ENCODE measurements around the gene TNS1. TPM values are rescaled to one million over a fixed set of nuclear protein-coding genes. Genes with fewer than 3 reads are reported as not detected.
A peak's percentile ranks its signal among the peaks of the same experiment; 100 is the strongest.

The TNS1 gene
- total RNA-seq, 2 donors from 2014 or later = 0.27 to 5.1 TPM

DNA sequence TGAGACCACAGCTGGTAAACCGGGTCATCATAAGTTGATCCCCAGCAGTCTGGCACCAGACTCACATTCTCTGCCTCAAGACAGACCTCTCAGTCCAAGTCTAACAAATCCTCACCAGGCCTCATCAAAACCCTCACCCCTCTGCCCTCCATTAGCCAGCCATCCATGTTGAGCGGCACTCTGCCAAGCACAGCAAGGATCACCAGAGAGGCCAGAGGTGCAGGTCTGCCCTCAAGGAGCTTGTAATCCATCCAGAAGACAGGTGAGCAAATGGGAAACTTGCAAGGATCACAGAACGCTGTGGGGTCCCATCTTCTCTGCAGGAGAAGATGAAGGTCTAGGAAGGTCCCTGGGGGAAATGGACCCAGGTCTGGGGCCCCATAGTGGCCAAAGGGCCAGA lies 63.6 kb downstream of the TNS1 start:
- no peak overlapping the region for H3K27ac Mint-ChIP-seq
- H3K36me3 Mint-ChIP-seq = no peaks in the 10 kb centered on the region
- ATAC-seq = no peak
- no peak for DNase-seq (ENCODE audit: low spot score in 2 of 2)
- H3K9me3 Mint-ChIP-seq = no peaks in the 10 kb centered on the region

DNA sequence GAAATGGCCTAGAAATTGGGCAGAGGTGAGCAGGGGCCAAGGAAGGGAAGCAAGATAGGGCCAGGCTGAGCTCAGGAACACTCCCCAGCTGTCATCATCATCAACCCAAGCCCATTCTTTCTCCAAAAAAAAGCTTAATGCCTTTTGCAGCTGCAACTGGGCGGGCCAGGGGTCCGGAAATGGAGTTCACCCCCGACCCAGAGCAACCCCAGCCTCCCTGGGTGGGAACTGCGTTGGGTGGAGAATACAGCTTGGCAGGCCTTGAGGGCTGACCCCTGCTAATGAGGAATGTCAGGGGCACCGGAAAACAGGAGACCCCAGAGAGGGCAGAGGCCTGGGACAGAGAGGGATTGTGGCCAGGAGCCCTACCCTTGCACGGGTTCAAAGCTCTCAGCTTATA lies 64.8 kb downstream of the TNS1 start:
- Mint-ChIP-seq H3K27ac (peak overlapping the region in 1 of 2 donors; percentile 41), H3K36me3 (no peaks in the 10 kb centered on the region), H3K9me3 (no peaks in the 10 kb centered on the region)
- DNase-seq (ENCODE audit: low spot score in 2 of 2) = no peak
- ATAC-seq = no peak

DNA sequence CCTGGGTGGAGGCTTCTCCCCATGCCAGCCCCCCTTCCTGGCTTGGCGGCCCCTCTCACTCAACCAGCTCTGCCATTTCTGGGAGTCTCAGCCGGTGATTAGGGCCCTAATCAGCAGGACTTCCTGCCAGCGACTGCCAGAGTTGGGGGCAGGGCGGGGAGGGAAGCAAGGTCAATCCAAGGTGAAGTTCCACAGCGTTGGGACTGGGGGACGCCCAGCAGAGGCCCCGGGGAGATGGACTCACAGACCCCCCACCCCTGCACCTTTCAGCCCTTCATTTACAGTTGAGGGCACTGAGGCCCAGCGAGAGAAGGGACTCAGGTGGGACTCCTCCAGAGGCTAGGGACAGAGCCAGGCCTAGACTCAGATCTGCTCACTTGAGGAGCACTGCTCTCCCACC lies 65.3 kb downstream of the TNS1 start:
- Mint-ChIP-seq H3K9me3 (no peaks in the 10 kb centered on the region), H3K36me3 (no peaks in the 10 kb centered on the region), H3K27ac (no peak overlapping the region)
- DNase-seq (ENCODE audit: low spot score in 2 of 2) (no peak), ATAC-seq (no peak)

DNA sequence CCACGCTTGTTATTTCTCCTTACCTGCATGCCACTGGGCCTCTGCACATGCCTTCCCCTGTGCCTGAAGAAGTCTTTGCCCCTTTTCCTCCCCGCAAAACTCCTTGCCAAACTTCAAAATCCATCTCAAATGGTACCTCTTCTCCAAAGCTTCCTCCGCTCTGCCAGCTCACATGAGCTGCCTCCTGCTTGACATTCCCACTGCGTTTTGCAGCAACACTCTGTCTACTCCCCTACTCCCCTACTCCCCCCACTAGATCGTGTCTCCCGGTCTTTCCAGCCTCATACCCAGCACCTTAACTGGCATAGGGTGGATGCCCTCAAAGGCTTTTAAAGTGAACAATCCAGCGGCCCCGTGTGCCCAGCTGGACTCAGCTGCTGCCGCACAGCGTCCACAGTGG lies 65.8 kb downstream of the TNS1 start:
- ATAC-seq (no peak), DNase-seq (ENCODE audit: low spot score in 2 of 2) (no peak)
- Mint-ChIP-seq H3K9me3 (no peaks in the 10 kb centered on the region), H3K36me3 (no peaks in the 10 kb centered on the region), H3K27ac (no peak overlapping the region)

DNA sequence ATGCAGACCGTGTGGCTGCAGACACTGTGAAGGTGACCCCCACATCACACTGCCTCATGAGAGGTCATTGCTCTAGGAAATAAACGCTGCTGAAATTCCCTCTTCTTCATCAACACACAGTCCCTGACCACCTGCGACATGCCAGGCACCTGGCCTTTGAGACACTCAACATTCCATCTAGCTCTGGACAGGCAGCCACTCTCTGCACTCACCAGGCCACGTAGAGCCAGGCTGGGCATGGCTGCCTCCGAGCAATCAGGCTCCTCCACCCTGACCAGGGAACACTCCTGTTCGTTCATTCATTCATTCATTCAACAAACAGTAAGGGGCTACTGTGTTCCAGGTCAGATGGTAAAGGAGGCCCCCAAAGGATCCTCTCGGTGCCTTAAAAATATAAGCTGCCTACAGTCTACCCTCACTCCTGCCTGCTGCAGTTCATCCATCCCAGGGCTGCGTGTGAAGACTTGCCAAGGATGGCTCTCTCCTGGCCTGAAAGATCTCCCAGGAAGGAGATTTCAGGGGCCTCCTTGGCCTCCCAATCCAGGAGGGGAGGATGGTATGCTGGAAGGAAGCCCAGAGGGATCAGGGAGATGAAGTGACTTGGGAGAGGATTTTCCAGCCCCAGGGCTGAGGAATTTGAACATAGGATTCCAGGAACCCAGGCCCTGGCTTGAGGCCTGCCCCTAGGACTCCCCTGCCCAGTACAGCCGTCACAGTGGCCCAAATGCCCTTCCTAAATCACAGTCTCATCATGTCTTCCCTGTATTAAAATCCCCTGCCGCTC lies 66.7 kb downstream of the TNS1 start:
- ATAC-seq = no peak
- DNase-seq (ENCODE audit: low spot score in 2 of 2) = no peak
- Mint-ChIP-seq H3K9me3 (no peaks in the 10 kb centered on the region), H3K36me3 (no peaks in the 10 kb centered on the region), H3K27ac (no peak overlapping the region)

DNA sequence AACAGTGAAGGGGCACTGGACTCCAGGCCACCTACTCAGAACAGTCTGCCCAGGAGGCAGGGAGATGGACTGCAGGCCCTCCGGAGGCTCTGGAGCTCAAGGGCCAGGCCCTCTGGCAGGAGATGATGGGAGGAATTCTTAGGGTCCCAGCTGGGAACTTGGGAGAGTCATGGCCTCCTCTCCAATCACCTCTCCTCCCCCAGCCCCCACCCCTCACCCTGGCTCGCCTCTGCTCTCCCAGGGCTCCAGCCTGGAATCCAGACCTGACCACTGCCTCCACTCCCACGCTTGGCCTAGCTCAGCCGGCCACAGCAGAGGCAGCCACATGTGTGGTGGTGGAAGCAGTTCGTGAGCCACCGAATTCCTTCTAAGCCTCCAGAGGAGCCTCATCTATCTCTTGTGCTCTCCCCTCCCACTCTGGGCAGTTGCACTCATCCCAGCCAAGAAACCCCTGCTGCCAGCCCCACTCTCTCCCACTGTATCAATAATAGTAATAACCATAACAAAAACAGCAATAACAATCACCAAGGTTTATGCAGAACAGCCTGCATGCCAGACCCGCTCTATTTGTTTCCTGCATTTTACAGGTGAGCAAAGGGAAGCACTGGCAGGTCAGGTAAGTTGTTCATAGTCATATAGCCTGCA lies 67.4 kb downstream of the TNS1 start:
- Mint-ChIP-seq H3K36me3 (no peaks in the 10 kb centered on the region), H3K27ac (no peak overlapping the region), H3K9me3 (no peaks in the 10 kb centered on the region)
- ATAC-seq = no peak
- DNase-seq (ENCODE audit: low spot score in 2 of 2) = no peak

DNA sequence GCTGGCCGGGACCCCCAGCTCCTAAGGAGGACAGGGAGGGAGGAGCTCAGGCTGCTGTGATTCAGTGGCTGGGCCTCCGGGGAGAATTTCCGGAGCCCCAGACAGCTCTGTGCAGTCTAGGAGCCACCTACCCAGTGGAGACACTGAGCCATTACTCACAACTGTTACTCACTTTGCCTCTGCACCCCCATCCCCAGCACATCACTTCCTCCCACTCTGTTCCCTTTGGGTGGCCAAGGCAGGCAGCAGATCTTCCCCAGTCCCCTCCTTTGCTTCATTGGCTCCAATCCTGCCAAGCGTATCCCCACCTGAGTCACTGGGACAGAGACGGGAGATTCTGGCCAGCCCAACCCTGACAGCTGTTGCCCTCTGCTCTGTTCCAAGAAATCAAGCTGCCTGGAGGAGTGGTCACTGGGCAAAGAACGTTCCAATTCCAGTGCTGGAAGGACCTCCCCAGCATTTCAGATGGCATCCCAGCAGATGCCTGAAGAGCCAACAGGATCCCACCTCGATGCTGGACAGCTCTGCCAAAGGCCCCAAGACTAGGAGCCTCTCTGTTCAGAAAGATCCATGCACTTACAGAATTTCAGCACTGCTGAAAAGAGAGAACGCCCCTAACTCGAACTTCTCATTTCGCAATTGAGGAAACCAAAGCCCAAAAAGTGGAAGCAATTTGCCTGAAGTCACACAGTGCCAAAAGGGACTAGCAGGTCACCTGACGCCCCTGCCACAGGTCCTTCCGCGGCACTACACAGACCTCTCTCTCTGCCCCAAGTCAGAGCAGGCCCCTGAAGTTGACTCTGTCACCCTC lies 68.3 kb downstream of the TNS1 start:
- Mint-ChIP-seq H3K36me3 (no peaks in the 10 kb centered on the region), H3K27ac (no peak overlapping the region), H3K9me3 (no peaks in the 10 kb centered on the region)
- DNase-seq (ENCODE audit: low spot score in 2 of 2) = no peak
- peak; percentile 41 to 65 for ATAC-seq

DNA sequence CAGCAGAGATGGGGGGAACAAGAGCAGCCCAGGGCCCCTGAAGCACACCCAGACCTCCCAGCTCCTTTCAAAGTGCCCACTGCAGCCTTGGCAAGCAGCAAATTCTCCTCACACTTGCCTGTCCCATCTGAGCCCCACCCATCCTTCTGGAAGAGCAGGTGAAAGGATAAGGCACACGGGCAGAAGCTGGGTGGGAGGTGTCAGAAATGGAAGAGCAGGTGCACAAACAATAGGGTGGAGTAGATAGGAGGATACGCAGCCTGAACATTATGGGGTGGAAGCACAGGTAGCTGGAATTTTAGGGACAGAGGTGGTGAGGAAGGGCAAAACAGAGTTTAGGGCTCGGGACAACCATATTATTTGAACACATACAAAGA lies 69.2 kb downstream of the TNS1 start:
- ATAC-seq = no peak

DNA sequence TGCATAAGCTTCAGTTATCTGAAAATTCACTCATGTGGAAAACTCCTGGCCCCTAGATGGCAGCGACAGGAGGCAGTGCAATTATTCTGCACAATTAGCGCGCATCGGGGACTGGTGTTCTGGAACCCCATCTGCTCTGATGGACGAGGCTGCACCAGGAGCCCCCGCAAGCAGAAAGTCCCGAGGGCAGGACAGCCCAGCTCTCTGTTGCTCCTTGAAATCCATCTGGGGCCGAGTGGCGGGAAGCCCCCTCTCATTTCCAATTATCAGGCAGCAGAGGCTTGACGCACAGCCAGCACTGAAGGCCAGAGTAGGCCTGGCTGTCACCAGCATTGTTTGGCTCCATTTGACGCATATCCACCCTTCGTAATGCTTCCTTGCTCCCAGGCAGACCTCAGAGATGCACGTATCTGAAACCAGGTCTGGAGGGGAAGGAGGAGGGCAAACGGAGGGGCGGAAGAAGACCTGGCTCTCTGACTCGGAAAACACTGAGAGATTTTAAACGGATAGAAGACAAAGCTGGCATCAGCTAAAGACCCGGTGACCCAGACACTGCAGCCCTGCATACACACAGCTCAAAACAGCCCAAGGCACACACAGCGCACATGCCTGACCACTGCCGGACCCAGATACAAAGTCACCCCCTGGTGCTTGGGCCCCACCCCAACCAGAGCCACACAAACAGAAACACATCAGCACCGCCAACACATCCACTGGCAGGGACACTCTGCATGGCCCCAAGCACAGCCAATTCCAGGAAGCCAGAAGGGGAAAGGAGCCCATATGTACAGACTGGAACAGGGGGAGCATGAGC lies 69.8 kb downstream of the TNS1 start:
- no peak for DNase-seq (ENCODE audit: low spot score in 2 of 2)
- no peaks in the 10 kb centered on the region for H3K9me3 Mint-ChIP-seq
- ATAC-seq = no peak
- H3K36me3 Mint-ChIP-seq = no peaks in the 10 kb centered on the region
- H3K27ac Mint-ChIP-seq = no peak overlapping the region

More for the DNA sequence above, 69.2 kb downstream of the TNS1 start:
- H3K27ac Mint-ChIP-seq = peak overlapping the region in 1 of 2 donors; percentile 52
- DNase-seq (ENCODE audit: low spot score in 2 of 2) = no peak
- H3K36me3 Mint-ChIP-seq = no peaks in the 10 kb centered on the region
- H3K9me3 Mint-ChIP-seq = no peaks in the 10 kb centered on the region

DNA sequence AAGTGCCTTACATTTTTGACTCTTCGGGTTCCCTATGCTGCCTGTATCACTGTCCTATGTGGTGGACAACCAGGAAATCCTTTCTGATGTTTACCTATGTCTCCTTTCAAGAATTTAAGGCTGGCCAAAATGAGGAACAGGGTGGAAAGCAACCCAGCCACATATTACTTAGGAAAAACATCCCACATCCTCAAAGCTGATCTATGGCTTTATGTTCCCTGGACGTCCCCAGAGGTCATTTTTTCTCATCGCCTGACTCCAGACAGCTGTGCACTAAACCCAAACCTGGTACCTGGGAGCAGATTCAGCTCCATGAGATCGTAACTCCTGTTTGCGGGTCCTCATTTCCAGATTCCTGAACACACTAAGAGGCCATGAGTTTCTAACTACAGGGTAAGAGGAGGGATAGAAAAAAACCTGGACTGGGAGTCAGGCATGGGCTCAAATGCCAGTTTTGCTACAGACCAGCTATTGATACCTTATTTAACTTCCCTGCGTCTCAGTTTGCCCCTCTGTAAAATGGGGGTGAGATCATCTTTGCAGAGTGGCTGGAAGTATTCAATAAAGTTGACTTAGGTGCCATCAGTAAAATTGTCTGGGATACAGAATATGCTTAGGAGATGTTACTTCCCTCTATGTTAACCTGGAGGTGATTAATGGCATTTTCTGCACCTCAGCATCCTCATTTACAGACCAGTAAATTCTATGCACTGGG lies 70.8 kb downstream of the TNS1 start:
- H3K27ac Mint-ChIP-seq = no peak overlapping the region
- no peaks in the 10 kb centered on the region for H3K36me3 Mint-ChIP-seq
- DNase-seq (ENCODE audit: low spot score in 2 of 2) = no peak
- no peak for ATAC-seq
- H3K9me3 Mint-ChIP-seq = no peaks in the 10 kb centered on the region

DNA sequence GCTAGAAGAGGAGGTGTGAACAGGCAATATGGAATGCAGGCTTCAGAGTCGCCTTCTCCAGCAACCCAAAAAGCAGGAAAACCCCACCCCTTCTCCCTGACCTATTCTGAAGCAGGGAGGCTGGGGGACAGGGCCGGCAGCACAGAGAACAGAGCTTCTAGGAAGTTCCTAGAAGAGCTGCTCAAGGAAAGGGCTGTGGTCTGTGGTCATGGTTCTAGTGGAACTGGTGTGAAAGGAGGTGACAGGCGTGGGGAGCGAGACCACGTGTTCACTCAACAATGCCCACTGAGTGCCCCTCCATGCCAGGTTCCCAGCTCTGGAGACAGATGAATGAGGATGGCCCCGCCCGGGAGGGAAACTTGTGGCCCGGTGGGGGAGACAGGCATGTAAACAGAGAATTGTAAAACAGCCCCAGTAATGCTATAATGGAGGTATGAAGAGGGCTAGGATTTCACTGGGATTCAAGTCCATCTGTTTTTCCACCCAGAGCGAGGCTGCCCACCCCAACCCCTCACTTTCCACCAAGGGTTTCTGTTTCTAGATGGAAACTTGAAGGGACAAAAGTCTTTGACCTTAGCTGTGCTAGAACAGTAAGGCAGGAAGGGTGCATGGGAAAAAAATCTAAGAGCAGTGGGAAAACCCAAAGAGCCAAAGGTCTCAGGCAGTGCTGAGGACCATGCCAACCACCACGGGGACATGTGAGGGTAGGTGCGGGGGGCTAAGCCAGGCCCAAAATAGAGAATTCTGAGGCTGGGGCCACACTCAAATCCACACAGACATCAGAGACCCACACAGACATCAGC lies 71.8 kb downstream of the TNS1 start:
- DNase-seq (ENCODE audit: low spot score in 2 of 2) = no peak
- ATAC-seq = no peak

DNA sequence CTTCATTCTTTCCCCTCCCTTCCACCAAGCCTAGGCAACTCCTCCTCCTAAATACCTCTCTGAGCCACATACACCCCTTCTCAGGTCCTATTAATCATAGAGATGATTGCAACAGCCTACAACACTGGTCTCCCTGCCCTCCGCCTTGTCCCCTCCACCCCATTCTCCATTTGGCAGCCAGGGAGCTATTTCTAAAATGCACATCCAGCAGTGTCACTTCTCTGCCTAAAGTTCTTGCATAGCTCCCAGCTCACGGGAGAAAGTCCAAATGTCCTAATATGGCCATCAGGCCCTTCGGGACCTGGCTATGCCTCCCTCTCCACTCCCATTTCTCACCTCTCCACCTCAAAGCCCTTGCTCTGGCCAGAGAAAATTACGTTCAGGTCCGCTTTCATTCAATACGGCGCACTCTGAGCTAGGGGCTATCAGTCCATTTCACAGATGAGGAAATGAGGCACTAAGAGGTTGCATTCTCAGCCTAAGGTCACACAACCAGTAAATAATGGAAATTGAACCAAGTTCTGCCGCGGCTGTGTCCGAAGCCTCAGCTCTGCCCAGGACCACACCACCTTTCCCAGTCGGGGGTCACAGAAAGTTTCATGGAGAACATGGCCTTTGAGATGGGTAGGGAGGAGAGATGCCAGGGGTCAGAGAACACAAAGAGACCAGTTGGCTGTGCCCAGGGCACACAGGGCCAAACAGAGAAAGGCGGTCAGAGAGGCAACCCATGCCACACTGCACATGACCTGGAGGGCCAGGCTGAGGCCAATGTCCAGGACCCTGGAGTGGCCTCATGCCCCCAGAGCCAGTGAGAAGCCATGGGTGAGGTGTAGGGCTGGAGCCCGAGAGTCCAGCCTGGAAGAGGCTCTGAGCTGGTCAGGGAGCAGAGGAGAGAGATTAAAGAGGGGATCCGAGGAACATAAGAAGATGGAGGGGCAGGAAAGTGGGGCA lies 72.8 kb downstream of the TNS1 start:
- no peak overlapping the region for H3K27ac Mint-ChIP-seq
- no peaks in the 10 kb centered on the region for H3K36me3 Mint-ChIP-seq
- H3K9me3 Mint-ChIP-seq = no peaks in the 10 kb centered on the region
- ATAC-seq (no peak), DNase-seq (ENCODE audit: low spot score in 2 of 2) (no peak)

More for the DNA sequence above, 71.8 kb downstream of the TNS1 start:
- Mint-ChIP-seq H3K36me3 (no peaks in the 10 kb centered on the region), H3K9me3 (no peaks in the 10 kb centered on the region), H3K27ac (no peak overlapping the region)

DNA sequence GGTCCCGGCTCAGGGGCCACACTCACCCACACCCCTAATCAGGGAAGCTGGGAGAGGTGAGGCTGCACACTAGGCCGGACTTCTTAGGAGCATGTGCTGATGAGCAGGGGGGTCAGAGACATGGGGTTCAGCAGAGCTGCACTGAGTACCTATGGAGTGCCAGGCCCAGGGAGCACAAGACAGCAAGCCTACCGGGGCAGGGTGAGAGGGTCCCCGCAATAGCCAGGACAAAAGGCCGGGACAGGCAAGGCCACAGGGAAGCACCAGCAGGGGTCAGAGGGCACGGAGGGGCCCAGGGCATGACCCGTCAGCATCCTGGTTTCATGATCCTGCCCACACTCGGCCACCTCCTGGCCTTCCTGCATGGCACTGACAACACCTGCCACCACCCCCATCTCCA lies 73.5 kb downstream of the TNS1 start:
- no peak for ATAC-seq
- DNase-seq (ENCODE audit: low spot score in 2 of 2) = no peak
- Mint-ChIP-seq H3K36me3 (no peaks in the 10 kb centered on the region), H3K27ac (no peak overlapping the region), H3K9me3 (no peaks in the 10 kb centered on the region)

DNA sequence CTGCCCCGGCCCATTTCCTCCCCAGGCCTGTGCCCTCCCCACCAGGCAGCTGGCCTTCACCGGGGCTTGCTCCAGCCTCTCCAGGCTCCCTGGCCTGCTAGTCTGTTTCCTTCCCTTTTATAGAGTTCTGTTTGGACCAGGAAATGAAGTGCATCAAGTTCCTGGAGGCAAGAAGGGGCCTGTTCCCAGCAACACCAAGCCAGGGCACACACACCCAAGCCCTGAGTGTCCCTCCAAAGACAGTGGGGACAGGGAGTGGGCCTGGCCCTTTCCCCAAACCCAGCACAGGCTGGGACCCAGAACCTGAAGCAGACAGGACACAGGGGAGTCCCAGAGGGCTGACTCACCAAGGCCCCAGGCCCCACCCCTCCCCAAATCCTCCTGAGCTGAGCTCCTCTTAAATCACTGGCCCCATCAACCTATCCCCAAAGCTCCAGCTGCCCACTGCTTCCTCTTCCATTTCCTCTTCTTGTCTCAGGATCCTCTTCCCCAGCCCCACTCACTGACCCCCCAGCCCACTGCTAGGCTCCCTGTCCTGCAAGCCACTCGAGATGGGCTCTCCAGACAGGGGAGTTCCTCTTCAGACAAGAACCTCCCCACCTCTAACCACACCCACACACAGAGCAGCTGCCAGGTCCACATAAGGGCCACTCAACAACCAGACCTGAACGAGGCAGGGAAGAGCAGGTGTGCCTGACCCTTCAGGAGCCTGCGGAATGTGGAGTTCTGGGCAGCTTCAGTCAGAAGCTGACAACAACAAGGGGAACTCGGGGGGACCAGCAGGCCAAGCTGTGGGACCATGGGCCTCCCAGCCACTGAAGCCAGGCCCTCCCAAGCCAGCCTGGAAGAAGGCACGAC lies 74.2 kb downstream of the TNS1 start:
- ATAC-seq = no peak
- H3K36me3 Mint-ChIP-seq = no peaks in the 10 kb centered on the region
- no peak for DNase-seq (ENCODE audit: low spot score in 2 of 2)
- no peaks in the 10 kb centered on the region for H3K9me3 Mint-ChIP-seq
- peak overlapping the region; percentile 17 to 31 for H3K27ac Mint-ChIP-seq
